Measurements from ENCODE around the gene SEC24C. TPM values are rescaled to one million over a fixed set of nuclear protein-coding genes. Genes with fewer than 3 reads are reported as not detected.

Gene SEC24C
- polyA plus RNA-seq, 1 experiment: 86.9 TPM

DNA sequence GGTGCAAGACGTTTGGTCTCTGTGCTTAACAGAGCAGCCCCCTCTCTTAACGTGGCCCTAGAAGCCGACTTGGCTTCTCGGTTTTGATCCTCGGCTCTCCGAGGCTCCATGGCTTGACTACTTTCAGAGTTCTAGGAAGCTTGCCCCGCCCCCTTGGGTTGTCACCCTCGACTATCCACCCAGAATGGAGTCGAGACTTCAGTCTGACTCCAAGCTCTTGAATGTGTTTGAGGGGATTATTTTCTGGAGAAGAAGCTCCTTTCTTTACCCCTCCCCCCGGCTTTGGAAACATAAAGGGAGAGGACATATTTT is 448 bp downstream of the SEC24C start:
- Histone ChIP-seq H3K27ac (ENCODE audit: low read depth, low read length) (peak overlapping the region; percentile 96), H3K4me3 (ENCODE audit: low read depth, low read length) (peak overlapping the region; percentile 96), H3K27me3 (ENCODE audit: control insufficient read depth, insufficient read depth, low read length) (no peaks in the 10 kb centered on the region), H3K9me3 (ENCODE audit: control insufficient read depth, insufficient read depth, low read length) (no peaks in the 10 kb centered on the region)
- DNase-seq (ENCODE audit: low read depth, low spot score): no peak
- ChIA-PET POLR2A (interaction anchor here (0.6 to 2.7 kb wide), 4 partner anchors 14 to 332 kb away, joined by 4 to 27 read pairs (median 12); a partner anchor contains a TSS), CTCF (interaction anchor here (0.7 kb wide), 1 partner anchor 29 kb away, joined by 4 read pairs; no protein-coding TSS in a partner anchor)
- TF ChIP-seq, protein P1, sequence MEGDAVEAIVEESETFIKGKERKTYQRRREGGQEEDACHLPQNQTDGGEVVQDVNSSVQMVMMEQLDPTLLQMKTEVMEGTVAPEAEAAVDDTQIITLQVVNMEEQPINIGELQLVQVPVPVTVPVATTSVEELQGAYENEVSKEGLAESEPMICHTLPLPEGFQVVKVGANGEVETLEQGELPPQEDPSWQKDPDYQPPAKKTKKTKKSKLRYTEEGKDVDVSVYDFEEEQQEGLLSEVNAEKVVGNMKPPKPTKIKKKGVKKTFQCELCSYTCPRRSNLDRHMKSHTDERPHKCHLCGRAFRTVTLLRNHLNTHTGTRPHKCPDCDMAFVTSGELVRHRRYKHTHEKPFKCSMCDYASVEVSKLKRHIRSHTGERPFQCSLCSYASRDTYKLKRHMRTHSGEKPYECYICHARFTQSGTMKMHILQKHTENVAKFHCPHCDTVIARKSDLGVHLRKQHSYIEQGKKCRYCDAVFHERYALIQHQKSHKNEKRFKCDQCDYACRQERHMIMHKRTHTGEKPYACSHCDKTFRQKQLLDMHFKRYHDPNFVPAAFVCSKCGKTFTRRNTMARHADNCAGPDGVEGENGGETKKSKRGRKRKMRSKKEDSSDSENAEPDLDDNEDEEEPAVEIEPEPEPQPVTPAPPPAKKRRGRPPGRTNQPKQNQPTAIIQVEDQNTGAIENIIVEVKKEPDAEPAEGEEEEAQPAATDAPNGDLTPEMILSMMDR (IDR thresholded peaks at IDR 0.05; ENCODE audit: low read depth, low read length): no peak

DNA sequence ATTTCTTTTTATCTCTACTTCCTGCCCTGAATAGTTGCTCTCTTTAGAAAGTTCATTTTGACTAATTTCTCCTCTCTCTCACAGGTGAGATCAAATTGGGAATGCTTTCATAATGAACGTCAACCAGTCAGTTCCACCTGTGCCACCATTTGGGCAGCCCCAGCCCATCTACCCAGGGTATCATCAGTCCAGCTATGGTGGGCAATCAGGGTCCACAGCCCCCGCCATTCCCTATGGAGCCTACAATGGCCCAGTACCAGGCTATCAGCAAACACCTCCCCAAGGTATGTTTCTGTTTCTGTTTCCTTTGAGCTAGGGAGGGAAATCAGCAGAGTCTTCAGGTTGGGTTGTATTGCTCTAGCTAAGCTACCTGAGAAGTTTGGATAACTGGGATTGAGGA is 2.5 kb downstream of the SEC24C start:
- no peaks in the 10 kb centered on the region for H3K27me3 ChIP-seq (ENCODE audit: control insufficient read depth, insufficient read depth, low read length)
- no peaks in the 10 kb centered on the region for H3K9me3 ChIP-seq (ENCODE audit: control insufficient read depth, insufficient read depth, low read length)
- CTCF ChIA-PET: no interaction called here
- no peak overlapping the region for H3K4me3 ChIP-seq (ENCODE audit: low read depth, low read length)
- TF ChIP-seq, protein P1 (IDR thresholded peaks at IDR 0.05; ENCODE audit: low read depth, low read length): no peak
- POLR2A ChIA-PET: interaction anchor here (0.5 kb wide), 1 partner anchor 77 kb away, joined by 4 read pairs; no protein-coding TSS in a partner anchor
- no peak overlapping the region for H3K27ac ChIP-seq (ENCODE audit: low read depth, low read length)
- no peak for DNase-seq (ENCODE audit: low read depth, low spot score)

DNA sequence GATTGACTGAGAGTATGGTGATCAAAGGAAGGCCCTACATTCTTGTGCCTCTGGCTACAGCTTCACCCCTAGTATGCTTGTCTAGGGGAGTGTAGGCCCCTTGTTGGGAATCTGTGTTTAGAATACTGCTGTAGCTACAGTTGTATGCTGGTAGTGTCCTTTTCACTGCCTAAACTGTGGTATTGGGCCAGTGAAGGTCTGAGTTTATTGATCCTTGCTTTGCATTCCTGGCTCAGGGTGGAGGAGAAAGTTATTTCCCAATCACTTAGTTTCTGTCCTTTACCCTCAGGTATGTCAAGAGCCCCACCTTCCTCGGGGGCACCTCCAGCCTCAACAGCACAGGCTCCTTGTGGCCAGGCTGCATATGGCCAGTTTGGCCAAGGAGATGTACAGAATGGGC is 6.6 kb downstream of the SEC24C start:
- Histone ChIP-seq H3K27ac (ENCODE audit: low read depth, low read length) (no peak overlapping the region), H3K27me3 (ENCODE audit: control insufficient read depth, insufficient read depth, low read length) (no peaks in the 10 kb centered on the region), H3K9me3 (ENCODE audit: control insufficient read depth, insufficient read depth, low read length) (no peaks in the 10 kb centered on the region), H3K4me3 (ENCODE audit: low read depth, low read length) (no peak overlapping the region)
- ChIA-PET CTCF (no interaction called here), POLR2A (no interaction called here)
- TF ChIP-seq, protein P1 (IDR thresholded peaks at IDR 0.05; ENCODE audit: low read depth, low read length): no peak
- DNase-seq (ENCODE audit: low read depth, low spot score): no peak

GRCh38 chr10:73756183-73756582 is 12.0 kb downstream of the SEC24C start:
- TF ChIP-seq, protein P1 (IDR thresholded peaks at IDR 0.05; ENCODE audit: low read depth, low read length): no peak
- H3K4me3 ChIP-seq (ENCODE audit: low read depth, low read length): no peak overlapping the region
- CTCF ChIA-PET: no interaction called here
- H3K9me3 ChIP-seq (ENCODE audit: control insufficient read depth, insufficient read depth, low read length): no peaks in the 10 kb centered on the region
- DNase-seq (ENCODE audit: low read depth, low spot score): no peak
- POLR2A ChIA-PET: no interaction called here
- H3K27me3 ChIP-seq (ENCODE audit: control insufficient read depth, insufficient read depth, low read length): no peaks in the 10 kb centered on the region
- no peak overlapping the region for H3K27ac ChIP-seq (ENCODE audit: low read depth, low read length)

DNA sequence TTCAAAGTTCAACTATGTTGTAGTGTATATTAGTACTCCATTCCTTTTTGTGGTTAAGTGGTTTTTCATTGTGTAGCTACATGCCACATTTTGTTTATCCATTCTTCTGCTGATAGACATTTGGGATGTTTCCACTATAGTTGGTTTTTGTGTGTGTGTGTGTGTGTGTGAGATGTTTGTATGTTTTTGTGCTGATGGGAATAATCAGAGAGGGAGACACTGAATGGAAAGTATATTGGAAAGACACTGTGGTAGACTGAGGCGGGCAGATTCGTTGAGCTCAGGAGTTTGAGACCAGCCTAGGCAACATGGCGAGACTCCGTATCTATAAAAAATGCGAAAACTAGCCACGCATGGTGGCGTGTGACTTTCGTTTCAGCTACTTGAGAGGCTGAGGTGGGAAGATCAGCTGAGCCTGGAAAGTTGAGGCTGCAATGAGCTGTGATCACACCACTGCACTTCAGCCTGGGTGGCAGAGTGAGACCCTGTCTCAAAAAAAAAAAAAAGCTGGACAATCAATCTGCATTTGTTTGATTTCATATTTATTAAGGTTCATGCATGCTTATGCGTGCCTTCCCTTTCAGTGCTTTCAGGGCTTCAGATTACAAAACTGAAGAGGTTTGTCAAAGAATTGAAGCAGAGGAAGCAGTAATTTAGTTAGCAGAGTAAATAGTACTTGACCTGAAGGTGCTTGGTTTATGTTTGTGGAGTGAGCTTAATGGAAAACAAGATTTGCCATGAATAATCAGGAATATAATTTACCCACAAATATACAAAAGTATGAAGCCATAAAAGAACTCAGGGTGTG is 14.7 kb downstream of the SEC24C start:
- Histone ChIP-seq H3K27me3 (ENCODE audit: control insufficient read depth, insufficient read depth, low read length) (no peaks in the 10 kb centered on the region), H3K27ac (ENCODE audit: low read depth, low read length) (no peak overlapping the region), H3K4me3 (ENCODE audit: low read depth, low read length) (no peak overlapping the region), H3K9me3 (ENCODE audit: control insufficient read depth, insufficient read depth, low read length) (no peaks in the 10 kb centered on the region)
- ChIA-PET POLR2A (no interaction called here), CTCF (no interaction called here)
- TF ChIP-seq, protein P1 (IDR thresholded peaks at IDR 0.05; ENCODE audit: low read depth, low read length): no peak
- no peak for DNase-seq (ENCODE audit: low read depth, low spot score)
